ENCODE results near the gene SEPTIN8.

Gene SEPTIN8

GRCh38 chr5:132756542-132756941 lies 20.5 kb downstream of the SEPTIN8 start:
- H3K4ac ChIP-seq (ENCODE audit: low read length) = no peak overlapping the region
- no peak overlapping the region for H4K91ac ChIP-seq (ENCODE audit: low read depth, low read length, poor library complexity)
- H3K23ac ChIP-seq (ENCODE audit: low read depth, low read length, poor library complexity) = no peak overlapping the region
- no peak overlapping the region for H2BK120ac ChIP-seq (ENCODE audit: low read depth, low read length)
- no peak overlapping the region for H2BK15ac ChIP-seq (ENCODE audit: low read length)
- H3K4me1 ChIP-seq (ENCODE audit: control insufficient read depth in 2 of 2, insufficient read depth in 1 of 2, low read depth in 1 of 2, low read length in 2 of 2) = peaks cover 0 to 17% of the 10 kb centered on the region in 2 donors
- peaks cover 19 to 44% of the 10 kb centered on the region in 2 donors for H3K36me3 ChIP-seq (replicated peaks in 1 of 2; ENCODE audit: control insufficient read depth in 2 of 2, insufficient read depth in 2 of 2, low read length in 2 of 2)
- no peak overlapping the region for H2BK12ac ChIP-seq (ENCODE audit: low read length)
- H3K4me3 ChIP-seq (ENCODE audit: low read length in 2 of 2) = no peak overlapping the region
- H3K4me2 ChIP-seq (ENCODE audit: insufficient read depth, low read length, poor library complexity, severe bottlenecking) = no peak overlapping the region
- H2BK5ac ChIP-seq (ENCODE audit: low read length) = no peak overlapping the region
- H3K9ac ChIP-seq (ENCODE audit: low read depth, low read length, poor library complexity) = no peak overlapping the region
- no peak overlapping the region for H3K27ac ChIP-seq (replicated peaks; ENCODE audit: low read length)
- no peak overlapping the region for H4K8ac ChIP-seq (ENCODE audit: low read depth, low read length)
- no peaks in the 10 kb centered on the region for H3K79me1 ChIP-seq (ENCODE audit: low read depth, low read length)
- no CpG with 5 or more reads among the region's 5 CpGs for WGBS, 2 donors (ENCODE audit: extremely low coverage in 2 of 2, insufficient read length in 2 of 2, insufficient replicate concordance in 1 of 2)
- H2AFZ ChIP-seq (ENCODE audit: low read length) = no peak overlapping the region
- H3K9me3 ChIP-seq (replicated peaks in 1 of 2; ENCODE audit: control insufficient read depth in 2 of 2, insufficient read depth in 1 of 2, low read depth in 1 of 2, low read length in 2 of 2) = no peaks in the 10 kb centered on the region
- H3K18ac ChIP-seq (ENCODE audit: low read length) = no peak overlapping the region
- H3K14ac ChIP-seq (ENCODE audit: low read length) = no peak overlapping the region
- no peaks in the 10 kb centered on the region for H3K27me3 ChIP-seq (ENCODE audit: control insufficient read depth in 3 of 3, insufficient read depth in 3 of 3, low read depth in 1 of 3, low read length in 3 of 3)
- no peak for DNase-seq (ENCODE audit: low spot score)
- H2AK5ac ChIP-seq (ENCODE audit: low read depth, low read length) = no peak overlapping the region

GRCh38 chr5:132754947-132755346 lies 22.1 kb downstream of the SEPTIN8 start:
- no peak overlapping the region for H2BK15ac ChIP-seq (ENCODE audit: low read length)
- H3K4me3 ChIP-seq (ENCODE audit: low read length in 2 of 2) = no peak overlapping the region
- no peak overlapping the region for H3K4ac ChIP-seq (ENCODE audit: low read length)
- no peak overlapping the region for H3K4me2 ChIP-seq (ENCODE audit: insufficient read depth, low read length, poor library complexity, severe bottlenecking)
- no peak overlapping the region for H3K18ac ChIP-seq (ENCODE audit: low read length)
- H2BK5ac ChIP-seq (ENCODE audit: low read length) = no peak overlapping the region
- H4K8ac ChIP-seq (ENCODE audit: low read depth, low read length) = no peak overlapping the region
- no peak for DNase-seq (ENCODE audit: low spot score)
- H3K27me3 ChIP-seq (ENCODE audit: control insufficient read depth in 3 of 3, insufficient read depth in 3 of 3, low read depth in 1 of 3, low read length in 3 of 3) = no peaks in the 10 kb centered on the region
- no peak overlapping the region for H3K14ac ChIP-seq (ENCODE audit: low read length)
- no peaks in the 10 kb centered on the region for H3K9me3 ChIP-seq (replicated peaks in 1 of 2; ENCODE audit: control insufficient read depth in 2 of 2, insufficient read depth in 1 of 2, low read depth in 1 of 2, low read length in 2 of 2)
- no peak overlapping the region for H4K91ac ChIP-seq (ENCODE audit: low read depth, low read length, poor library complexity)
- peaks cover 8 to 28% of the 10 kb centered on the region in 2 donors for H3K36me3 ChIP-seq (replicated peaks in 1 of 2; ENCODE audit: control insufficient read depth in 2 of 2, insufficient read depth in 2 of 2, low read length in 2 of 2)
- peaks cover 0 to 17% of the 10 kb centered on the region in 2 donors for H3K4me1 ChIP-seq (ENCODE audit: control insufficient read depth in 2 of 2, insufficient read depth in 1 of 2, low read depth in 1 of 2, low read length in 2 of 2)
- H3K79me1 ChIP-seq (ENCODE audit: low read depth, low read length) = no peaks in the 10 kb centered on the region
- no peak overlapping the region for H2AK5ac ChIP-seq (ENCODE audit: low read depth, low read length)
- no peak overlapping the region for H2AFZ ChIP-seq (ENCODE audit: low read length)
- H2BK12ac ChIP-seq (ENCODE audit: low read length) = no peak overlapping the region
- H3K9ac ChIP-seq (ENCODE audit: low read depth, low read length, poor library complexity) = no peak overlapping the region
- no peak overlapping the region for H3K23ac ChIP-seq (ENCODE audit: low read depth, low read length, poor library complexity)
- H3K27ac ChIP-seq (replicated peaks; ENCODE audit: low read length) = no peak overlapping the region
- no peak overlapping the region for H2BK120ac ChIP-seq (ENCODE audit: low read depth, low read length)

GRCh38 chr5:132754111-132754510 lies 22.9 kb downstream of the SEPTIN8 start:
- Histone ChIP-seq H2BK120ac (ENCODE audit: low read depth, low read length) (no peak overlapping the region), H2BK5ac (ENCODE audit: low read length) (no peak overlapping the region), H3K27ac (replicated peaks; ENCODE audit: low read length) (no peak overlapping the region), H2AK5ac (ENCODE audit: low read depth, low read length) (no peak overlapping the region), H4K8ac (ENCODE audit: low read depth, low read length) (no peak overlapping the region), H3K4ac (ENCODE audit: low read length) (no peak overlapping the region), H3K4me2 (ENCODE audit: insufficient read depth, low read length, poor library complexity, severe bottlenecking) (no peak overlapping the region), H3K9me3 (replicated peaks in 1 of 2; ENCODE audit: control insufficient read depth in 2 of 2, insufficient read depth in 1 of 2, low read depth in 1 of 2, low read length in 2 of 2) (no peaks in the 10 kb centered on the region), H2BK15ac (ENCODE audit: low read length) (no peak overlapping the region), H3K36me3 (replicated peaks in 1 of 2; ENCODE audit: control insufficient read depth in 2 of 2, insufficient read depth in 2 of 2, low read length in 2 of 2) (peaks cover 3 to 20% of the 10 kb centered on the region in 2 donors), H2AFZ (ENCODE audit: low read length) (no peak overlapping the region), H3K4me3 (ENCODE audit: low read length in 2 of 2) (no peak overlapping the region), H3K79me1 (ENCODE audit: low read depth, low read length) (no peaks in the 10 kb centered on the region), H3K9ac (ENCODE audit: low read depth, low read length, poor library complexity) (no peak overlapping the region), H3K23ac (ENCODE audit: low read depth, low read length, poor library complexity) (no peak overlapping the region), H3K14ac (ENCODE audit: low read length) (no peak overlapping the region), H3K18ac (ENCODE audit: low read length) (no peak overlapping the region), H2BK12ac (ENCODE audit: low read length) (no peak overlapping the region), H3K27me3 (ENCODE audit: control insufficient read depth in 3 of 3, insufficient read depth in 3 of 3, low read depth in 1 of 3, low read length in 3 of 3) (peaks cover 0 to 8% (median 6%) of the 10 kb centered on the region in 3 experiments), H3K4me1 (ENCODE audit: control insufficient read depth in 2 of 2, insufficient read depth in 1 of 2, low read depth in 1 of 2, low read length in 2 of 2) (peaks cover 0 to 17% of the 10 kb centered on the region in 2 donors), H4K91ac (ENCODE audit: low read depth, low read length, poor library complexity) (no peak overlapping the region)
- WGBS, 2 donors (ENCODE audit: extremely low coverage in 2 of 2, insufficient read length in 2 of 2, insufficient replicate concordance in 1 of 2) = no CpG with 5 or more reads among the region's 4 CpGs
- no peak for DNase-seq (ENCODE audit: low spot score)

- DNase-seq (ENCODE audit: low spot score) = no peak
- H4K91ac ChIP-seq (ENCODE audit: low read depth, low read length, poor library complexity) = no peak overlapping the region
These were observed 23.7 kb downstream of the SEPTIN8 start for GRCh38 chr5:132753135-132753987.

More at GRCh38 chr5:132753135-132753987, 23.7 kb downstream of the SEPTIN8 start:
- H3K14ac ChIP-seq (ENCODE audit: low read length) = no peak overlapping the region
- WGBS, 2 donors (ENCODE audit: extremely low coverage in 2 of 2, insufficient read length in 2 of 2, insufficient replicate concordance in 1 of 2) = no CpG with 5 or more reads among the region's 2 CpGs
- no peak overlapping the region for H3K4me2 ChIP-seq (ENCODE audit: insufficient read depth, low read length, poor library complexity, severe bottlenecking)
- no peak overlapping the region for H2BK15ac ChIP-seq (ENCODE audit: low read length)
- H3K79me1 ChIP-seq (ENCODE audit: low read depth, low read length) = no peaks in the 10 kb centered on the region
- H3K18ac ChIP-seq (ENCODE audit: low read length) = no peak overlapping the region
- no peak overlapping the region for H2BK5ac ChIP-seq (ENCODE audit: low read length)
- H3K27ac ChIP-seq (replicated peaks; ENCODE audit: low read length) = no peak overlapping the region
- no peak overlapping the region for H3K4me3 ChIP-seq (ENCODE audit: low read length in 2 of 2)
- no peak overlapping the region for H2BK120ac ChIP-seq (ENCODE audit: low read depth, low read length)
- H2BK12ac ChIP-seq (ENCODE audit: low read length) = no peak overlapping the region
- H3K27me3 ChIP-seq (ENCODE audit: control insufficient read depth in 3 of 3, insufficient read depth in 3 of 3, low read depth in 1 of 3, low read length in 3 of 3) = peaks cover 0 to 15% (median 14%) of the 10 kb centered on the region in 3 experiments
- H2AK5ac ChIP-seq (ENCODE audit: low read depth, low read length) = no peak overlapping the region
- H4K8ac ChIP-seq (ENCODE audit: low read depth, low read length) = no peak overlapping the region
- no peak overlapping the region for H3K4ac ChIP-seq (ENCODE audit: low read length)
- H3K4me1 ChIP-seq (ENCODE audit: control insufficient read depth in 2 of 2, insufficient read depth in 1 of 2, low read depth in 1 of 2, low read length in 2 of 2) = peaks cover 0 to 17% of the 10 kb centered on the region in 2 donors
- no peak overlapping the region for H2AFZ ChIP-seq (ENCODE audit: low read length)
- no peak overlapping the region for H3K9ac ChIP-seq (ENCODE audit: low read depth, low read length, poor library complexity)
- no peaks in the 10 kb centered on the region for H3K9me3 ChIP-seq (replicated peaks in 1 of 2; ENCODE audit: control insufficient read depth in 2 of 2, insufficient read depth in 1 of 2, low read depth in 1 of 2, low read length in 2 of 2)
- H3K36me3 ChIP-seq (replicated peaks in 1 of 2; ENCODE audit: control insufficient read depth in 2 of 2, insufficient read depth in 2 of 2, low read length in 2 of 2) = peaks cover 3 to 13% of the 10 kb centered on the region in 2 donors
- H3K23ac ChIP-seq (ENCODE audit: low read depth, low read length, poor library complexity) = no peak overlapping the region

Measured in neuronal stem cell (in vitro differentiated cells).